Neural cell (in vitro differentiated cells): Measurements from ENCODE around the gene HERC2. TPM values are rescaled to one million over a fixed set of nuclear protein-coding genes. Genes with fewer than 3 reads are reported as not detected.

ENCODE experiments used
- H2AFZ ChIP-seq: fragments of 200-600, 300-800 bp; sonication (generic), shearing (Covaris generic); 2 replicates; pipeline ENCODE4 v1.6.0; 2014; ENCODE audit warnings: low read depth, mild to moderate bottlenecking, antibody characterized with exemption, low read length, moderate library complexity
- H3F3A ChIP-seq: fragments of 200-600 bp; shearing (Covaris generic); 2 replicates; pipeline ENCODE4 v1.6.1; 2016; ENCODE audit warnings: mild to moderate bottlenecking, moderate library complexity, mixed read lengths, antibody characterized with exemption, low read length; ENCODE audit not compliant: insufficient read depth, poor library complexity, severe bottlenecking
- H3K27ac ChIP-seq: fragments of 200-600, 300-800 bp; sonication (generic), shearing (Covaris generic); 2 replicates; pipeline ENCODE4 v1.5.1; 2014; ENCODE audit warnings: mild to moderate bottlenecking, low read length, moderate library complexity
- H3K27me3 ChIP-seq: fragments of 300-800, 200-600 bp; sonication (generic), shearing (Covaris generic); 2 replicates; pipeline ENCODE4 v1.6.0; 2014; ENCODE audit warnings: mild to moderate bottlenecking, low read depth, low read length, moderate library complexity; ENCODE audit not compliant: insufficient read depth
- H3K36me3 ChIP-seq: fragments of 300-800, 200-600 bp; sonication (generic), shearing (Covaris generic); 2 replicates; pipeline ENCODE4 v1.5.1; 2014; ENCODE audit warnings: mild to moderate bottlenecking, antibody characterized with exemption, low read length, moderate library complexity; ENCODE audit not compliant: insufficient read depth
- H3K4me2 ChIP-seq: fragments of 300-800, 200-600 bp; sonication (generic), shearing (Covaris generic); 2 replicates; pipeline ENCODE4 v1.6.0; 2014; ENCODE audit warnings: mild to moderate bottlenecking, low read length
- H3K4me3 ChIP-seq: fragments of 300-800, 200-600 bp; sonication (generic), shearing (Covaris generic); 2 replicates; pipeline ENCODE4 v1.5.1; 2014; ENCODE audit warnings: mild to moderate bottlenecking, low read length, moderate library complexity
- H3K79me2 ChIP-seq: fragments of 200-600 bp; shearing (Covaris generic); replicated peaks from 2 replicates; pipeline ENCODE4 v1.6.0; 2014; ENCODE audit warnings: mild to moderate bottlenecking, low read length, moderate library complexity; ENCODE audit not compliant: insufficient read depth
- H3K9ac ChIP-seq: fragments of 300-800, 200-600 bp; sonication (generic), shearing (Covaris generic); 2 replicates; pipeline ENCODE4 v1.6.1; 2016; ENCODE audit warnings: mild to moderate bottlenecking, low read length, mixed read lengths
- H3K9me2 ChIP-seq: fragments of 200-600 bp; shearing (Covaris generic); 2 replicates; pipeline ENCODE4 v1.6.1; 2016; ENCODE audit warnings: mild to moderate bottlenecking, low read length, mixed read lengths; ENCODE audit not compliant: insufficient read depth
- H3K9me3 ChIP-seq: fragments of 200-600, 300-800 bp; sonication (generic), shearing (Covaris generic); 2 replicates; pipeline ENCODE4 v1.6.1; 2016; ENCODE audit warnings: mild to moderate bottlenecking, mixed run types, low read length, moderate library complexity, mixed read lengths
- H4K20me1 ChIP-seq: fragments of 200-600 bp; shearing (Covaris generic); 2 replicates; pipeline ENCODE4 v1.6.1; 2016; ENCODE audit warnings: mild to moderate bottlenecking, mixed run types; ENCODE audit not compliant: insufficient read depth
- EP300 ChIP-seq: fragments of 450-650 bp; conservative IDR thresholded peaks from 2 replicates; pipeline ENCODE4 v1.6.1; 2014; ENCODE audit warnings: antibody characterized with exemption, mild to moderate bottlenecking, moderate library complexity; ENCODE audit not compliant: poor library complexity, severe bottlenecking
- EZH2 ChIP-seq: fragments of 200-600, 300-800 bp; shearing (Covaris generic), sonication (generic); IDR thresholded peaks from 2 replicates; pipeline ENCODE4 v1.6.1; 2014; ENCODE audit warnings: antibody characterized with exemption, low read length, borderline replicate concordance, mild to moderate bottlenecking; ENCODE audit not compliant: insufficient read depth, poor library complexity, severe bottlenecking
- MXI1 ChIP-seq: fragments of 450-650 bp; conservative IDR thresholded peaks from 2 replicates; pipeline ENCODE4 v1.6.1; 2014; ENCODE audit warnings: antibody characterized with exemption, mild to moderate bottlenecking; ENCODE audit not compliant: poor library complexity, severe bottlenecking
- POLR2AphosphoS5 ChIP-seq: IDR thresholded peaks from 2 replicates; pipeline ENCODE4 v1.6.1; 2012
- RAD21 ChIP-seq: fragments of 450-650 bp; conservative IDR thresholded peaks from 2 replicates; pipeline ENCODE4 v1.6.1; 2014; ENCODE audit warnings: antibody characterized with exemption, mild to moderate bottlenecking, moderate library complexity
- SMC3 ChIP-seq: fragments of 450-650 bp; conservative IDR thresholded peaks from 2 replicates; pipeline ENCODE4 v1.6.1; 2014; ENCODE audit warnings: antibody characterized with exemption, mild to moderate bottlenecking, moderate library complexity; ENCODE audit not compliant: poor library complexity
- TAF1 ChIP-seq: IDR thresholded peaks from 2 replicates; pipeline ENCODE4 v1.6.1; 2012; ENCODE audit warnings: low read depth
- polyA plus RNA-seq: library from polyadenylated mRNA; depleted of rRNA; stranded (reverse); fragments of >200 nt; gene quantifications from 2 replicates; pipeline ENCODE4 v1.2.3, GENCODE V29; 2014
- TF ChIP-seq, protein P1 (sequence below): IDR thresholded peaks from 2 replicates; pipeline ENCODE4 v1.6.1; 2012; ENCODE audit warnings: borderline replicate concordance
- TF ChIP-seq, protein P2 (sequence below): fragments of 450-650 bp; IDR thresholded peaks from 2 replicates; pipeline ENCODE4 v1.5.1; 2014; ENCODE audit warnings: antibody characterized with exemption, mild to moderate bottlenecking, moderate library complexity; ENCODE audit not compliant: poor library complexity, severe bottlenecking

Gene HERC2
- polyA plus RNA-seq, 1 donor from 2014 or later: 47.3 TPM

DNA sequence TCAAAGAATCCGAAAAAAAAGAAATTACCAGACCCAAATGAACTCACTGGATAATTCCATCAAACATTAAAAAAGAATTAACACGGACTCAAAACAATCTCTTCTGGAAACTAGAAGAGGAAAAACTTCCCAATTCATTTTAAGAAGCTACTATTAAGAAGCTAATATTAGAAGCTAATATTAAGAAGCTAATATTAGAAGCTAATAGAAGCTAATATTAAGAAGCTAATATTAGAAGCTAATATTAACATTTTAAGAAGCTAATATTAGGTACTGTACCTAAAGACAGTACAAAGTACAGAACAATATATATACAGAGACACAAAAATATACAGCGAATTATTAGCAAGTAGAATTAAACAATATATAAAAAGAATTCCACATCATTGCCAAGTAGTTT lies 35.9 kb downstream of the HERC2 start:
- H4K20me1 ChIP-seq: no peaks in the 10 kb centered on the region
- no peaks in the 10 kb centered on the region for H3K9me3 ChIP-seq
- H2AFZ ChIP-seq: no peak overlapping the region
- H3K9ac ChIP-seq: no peak overlapping the region
- peaks cover 6% of the 10 kb centered on the region for H3K36me3 ChIP-seq
- H3K9me2 ChIP-seq: no peaks in the 10 kb centered on the region
- TF ChIP-seq, protein P1, sequence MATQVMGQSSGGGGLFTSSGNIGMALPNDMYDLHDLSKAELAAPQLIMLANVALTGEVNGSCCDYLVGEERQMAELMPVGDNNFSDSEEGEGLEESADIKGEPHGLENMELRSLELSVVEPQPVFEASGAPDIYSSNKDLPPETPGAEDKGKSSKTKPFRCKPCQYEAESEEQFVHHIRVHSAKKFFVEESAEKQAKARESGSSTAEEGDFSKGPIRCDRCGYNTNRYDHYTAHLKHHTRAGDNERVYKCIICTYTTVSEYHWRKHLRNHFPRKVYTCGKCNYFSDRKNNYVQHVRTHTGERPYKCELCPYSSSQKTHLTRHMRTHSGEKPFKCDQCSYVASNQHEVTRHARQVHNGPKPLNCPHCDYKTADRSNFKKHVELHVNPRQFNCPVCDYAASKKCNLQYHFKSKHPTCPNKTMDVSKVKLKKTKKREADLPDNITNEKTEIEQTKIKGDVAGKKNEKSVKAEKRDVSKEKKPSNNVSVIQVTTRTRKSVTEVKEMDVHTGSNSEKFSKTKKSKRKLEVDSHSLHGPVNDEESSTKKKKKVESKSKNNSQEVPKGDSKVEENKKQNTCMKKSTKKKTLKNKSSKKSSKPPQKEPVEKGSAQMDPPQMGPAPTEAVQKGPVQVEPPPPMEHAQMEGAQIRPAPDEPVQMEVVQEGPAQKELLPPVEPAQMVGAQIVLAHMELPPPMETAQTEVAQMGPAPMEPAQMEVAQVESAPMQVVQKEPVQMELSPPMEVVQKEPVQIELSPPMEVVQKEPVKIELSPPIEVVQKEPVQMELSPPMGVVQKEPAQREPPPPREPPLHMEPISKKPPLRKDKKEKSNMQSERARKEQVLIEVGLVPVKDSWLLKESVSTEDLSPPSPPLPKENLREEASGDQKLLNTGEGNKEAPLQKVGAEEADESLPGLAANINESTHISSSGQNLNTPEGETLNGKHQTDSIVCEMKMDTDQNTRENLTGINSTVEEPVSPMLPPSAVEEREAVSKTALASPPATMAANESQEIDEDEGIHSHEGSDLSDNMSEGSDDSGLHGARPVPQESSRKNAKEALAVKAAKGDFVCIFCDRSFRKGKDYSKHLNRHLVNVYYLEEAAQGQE: no peak
- TF ChIP-seq SMC3 (no peak), TAF1 (no peak), MXI1 (no peak), RAD21 (no peak), POLR2AphosphoS5 (no peak), EP300 (no peak), EZH2 (no peak)
- TF ChIP-seq, protein P2, sequence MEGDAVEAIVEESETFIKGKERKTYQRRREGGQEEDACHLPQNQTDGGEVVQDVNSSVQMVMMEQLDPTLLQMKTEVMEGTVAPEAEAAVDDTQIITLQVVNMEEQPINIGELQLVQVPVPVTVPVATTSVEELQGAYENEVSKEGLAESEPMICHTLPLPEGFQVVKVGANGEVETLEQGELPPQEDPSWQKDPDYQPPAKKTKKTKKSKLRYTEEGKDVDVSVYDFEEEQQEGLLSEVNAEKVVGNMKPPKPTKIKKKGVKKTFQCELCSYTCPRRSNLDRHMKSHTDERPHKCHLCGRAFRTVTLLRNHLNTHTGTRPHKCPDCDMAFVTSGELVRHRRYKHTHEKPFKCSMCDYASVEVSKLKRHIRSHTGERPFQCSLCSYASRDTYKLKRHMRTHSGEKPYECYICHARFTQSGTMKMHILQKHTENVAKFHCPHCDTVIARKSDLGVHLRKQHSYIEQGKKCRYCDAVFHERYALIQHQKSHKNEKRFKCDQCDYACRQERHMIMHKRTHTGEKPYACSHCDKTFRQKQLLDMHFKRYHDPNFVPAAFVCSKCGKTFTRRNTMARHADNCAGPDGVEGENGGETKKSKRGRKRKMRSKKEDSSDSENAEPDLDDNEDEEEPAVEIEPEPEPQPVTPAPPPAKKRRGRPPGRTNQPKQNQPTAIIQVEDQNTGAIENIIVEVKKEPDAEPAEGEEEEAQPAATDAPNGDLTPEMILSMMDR: no peak
- no peaks in the 10 kb centered on the region for H3F3A ChIP-seq
- H3K4me2 ChIP-seq: no peak overlapping the region
- peaks cover 15% of the 10 kb centered on the region for H3K79me2 ChIP-seq
- no peak overlapping the region for H3K4me3 ChIP-seq
- H3K27me3 ChIP-seq: no peaks in the 10 kb centered on the region
- H3K27ac ChIP-seq: no peak overlapping the region

DNA sequence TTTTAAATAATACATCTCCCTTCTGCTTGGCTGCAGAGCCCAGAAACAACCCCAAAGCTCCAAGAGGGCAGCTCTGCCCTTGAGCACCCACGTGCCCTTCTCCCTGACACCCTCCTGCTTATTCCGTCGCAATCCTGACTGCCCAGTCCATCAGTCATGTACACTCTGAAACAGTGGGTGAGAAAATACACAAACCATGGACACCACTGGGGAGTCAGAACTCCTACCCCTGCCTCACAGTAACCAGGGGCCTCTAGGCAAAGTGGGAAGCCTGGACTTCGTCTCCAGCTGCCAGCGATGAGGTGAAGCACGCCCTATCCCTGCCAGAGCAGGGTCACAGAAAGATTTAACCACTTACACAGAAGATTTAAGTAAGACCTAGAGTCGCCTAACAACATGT lies 40.1 kb downstream of the HERC2 start:
- Histone ChIP-seq H3K4me3 (no peak overlapping the region), H2AFZ (no peak overlapping the region), H3K9me2 (no peaks in the 10 kb centered on the region), H3K4me2 (no peak overlapping the region), H3K36me3 (peaks cover 5% of the 10 kb centered on the region), H3K79me2 (peaks cover 15% of the 10 kb centered on the region), H4K20me1 (no peaks in the 10 kb centered on the region), H3K9me3 (no peaks in the 10 kb centered on the region), H3K9ac (no peak overlapping the region), H3K27me3 (no peaks in the 10 kb centered on the region), H3K27ac (no peak overlapping the region), H3F3A (no peaks in the 10 kb centered on the region)
- TF ChIP-seq RAD21 (no peak), MXI1 (no peak), EP300 (no peak), EZH2 (no peak), POLR2AphosphoS5 (no peak), SMC3 (no peak), TAF1 (no peak)
- TF ChIP-seq, protein P1: no peak
- TF ChIP-seq, protein P2: no peak
